Parathyroid adenoma (tissue), 2 donors: ENCODE measurements around the gene SPOCK1.

Experiments used
- H2AFZ ChIP-seq: fragments of 300-600 bp; sonication (generic); one replicate; pipeline ENCODE4 v1.7.0; 2017; ENCODE audit warnings: antibody characterized with exemption, mild to moderate bottlenecking
- H3K27ac ChIP-seq: fragments of 300-600 bp; sonication (generic); one replicate; pipeline ENCODE4 v1.7.0; 2017
- H3K27me3 ChIP-seq: fragments of 300-600 bp; sonication (generic); one replicate; pipeline ENCODE4 v1.7.0; 2017; ENCODE audit warnings: low read length; ENCODE audit not compliant: control insufficient read depth, insufficient read depth
- H3K36me3 ChIP-seq: fragments of 300-600 bp; sonication (generic); one replicate; pipeline ENCODE4 v1.7.0; 2017; ENCODE audit warnings: low read length; ENCODE audit not compliant: control insufficient read depth, insufficient read depth
- H3K4me1 ChIP-seq: fragments of 300-600 bp; sonication (generic); one replicate; pipeline ENCODE4 v1.7.0; 2017; ENCODE audit warnings: control low read depth
- H3K4me2 ChIP-seq: fragments of 300-600 bp; sonication (generic); one replicate; pipeline ENCODE4 v1.7.0; 2017; ENCODE audit warnings: low read length
- H3K4me3 ChIP-seq: fragments of 300-600 bp; sonication (generic); one replicate; pipeline ENCODE4 v1.7.0; 2017; ENCODE audit warnings: low read depth, low read length
- H3K79me2 ChIP-seq: fragments of 300-600 bp; sonication (generic); one replicate; pipeline ENCODE4 v1.7.0; 2017; ENCODE audit warnings: control low read depth
- H3K9ac ChIP-seq: fragments of 300-600 bp; sonication (generic); one replicate; pipeline ENCODE4 v1.7.0; 2017; ENCODE audit warnings: mild to moderate bottlenecking
- H3K9me3 ChIP-seq: fragments of 300-600 bp; sonication (generic); one replicate; pipeline ENCODE4 v1.7.0; 2017; ENCODE audit warnings: low read length; ENCODE audit not compliant: control insufficient read depth
- CTCF ChIP-seq: fragments of 300-600 bp; sonication (generic); IDR thresholded peaks from one replicate; pipeline ENCODE4 v1.7.0; 2017; ENCODE audit warnings: antibody characterized with exemption, mild to moderate bottlenecking
- donor health status: primary hyperparathyroidism.

The SPOCK1 gene

GRCh38 chr5:137521246-137521645 is 22.1 kb upstream of the SPOCK1 start:
- Histone ChIP-seq H3K27me3 (no peaks in the 10 kb centered on the region), H3K9ac (no peak overlapping the region), H2AFZ (no peak overlapping the region), H3K27ac (no peak overlapping the region), H3K9me3 (no peaks in the 10 kb centered on the region), H3K4me2 (no peak overlapping the region), H3K36me3 (no peaks in the 10 kb centered on the region), H3K4me3 (no peak overlapping the region), H3K79me2 (no peaks in the 10 kb centered on the region), H3K4me1 (no peaks in the 10 kb centered on the region)
- TF ChIP-seq CTCF = no peak

GRCh38 chr5:137516961-137517360 is 17.8 kb upstream of the SPOCK1 start:
- TF ChIP-seq CTCF = no peak
- H3K4me1 ChIP-seq = no peaks in the 10 kb centered on the region

GRCh38 chr5:137516251-137516797 is 17.2 kb upstream of the SPOCK1 start:
- no peak overlapping the region for H2AFZ ChIP-seq
- H3K36me3 ChIP-seq = no peaks in the 10 kb centered on the region
- no peak overlapping the region for H3K9ac ChIP-seq
- no peaks in the 10 kb centered on the region for H3K9me3 ChIP-seq
- H3K4me3 ChIP-seq = no peak overlapping the region
- H3K27ac ChIP-seq = no peak overlapping the region
- H3K79me2 ChIP-seq = no peaks in the 10 kb centered on the region
- H3K4me2 ChIP-seq = no peak overlapping the region
- TF ChIP-seq CTCF = no peak
- H3K4me1 ChIP-seq = no peaks in the 10 kb centered on the region
- H3K27me3 ChIP-seq = no peaks in the 10 kb centered on the region

More at GRCh38 chr5:137516961-137517360, 17.8 kb upstream of the SPOCK1 start:
- H3K9ac ChIP-seq = no peak overlapping the region
- H3K36me3 ChIP-seq = no peaks in the 10 kb centered on the region
- H3K27ac ChIP-seq = no peak overlapping the region
- H3K4me3 ChIP-seq = no peak overlapping the region
- H3K79me2 ChIP-seq = no peaks in the 10 kb centered on the region
- no peak overlapping the region for H3K4me2 ChIP-seq
- H3K9me3 ChIP-seq = no peaks in the 10 kb centered on the region
- H2AFZ ChIP-seq = no peak overlapping the region
- no peaks in the 10 kb centered on the region for H3K27me3 ChIP-seq

- Histone ChIP-seq H3K36me3 (no peaks in the 10 kb centered on the region), H3K27ac (no peak overlapping the region), H2AFZ (no peak overlapping the region), H3K4me1 (no peaks in the 10 kb centered on the region), H3K9me3 (no peaks in the 10 kb centered on the region), H3K4me3 (no peak overlapping the region), H3K9ac (no peak overlapping the region), H3K27me3 (no peaks in the 10 kb centered on the region), H3K4me2 (no peak overlapping the region), H3K79me2 (no peaks in the 10 kb centered on the region)
- TF ChIP-seq CTCF = no peak
These were observed 16.1 kb upstream of the SPOCK1 start for GRCh38 chr5:137515238-137515637.

- Histone ChIP-seq H3K9me3 (no peaks in the 10 kb centered on the region), H3K9ac (no peak overlapping the region), H2AFZ (no peak overlapping the region), H3K4me3 (no peak overlapping the region), H3K4me1 (no peaks in the 10 kb centered on the region), H3K4me2 (no peak overlapping the region), H3K79me2 (no peaks in the 10 kb centered on the region), H3K36me3 (no peaks in the 10 kb centered on the region), H3K27ac (no peak overlapping the region), H3K27me3 (no peaks in the 10 kb centered on the region)
- no peak for TF ChIP-seq CTCF
These were observed 11.5 kb upstream of the SPOCK1 start for GRCh38 chr5:137510671-137511070.
